Omental fat pad (tissue), 4 donors: ENCODE data around the gene ZCCHC2. TPM values are rescaled to one million over a fixed set of nuclear protein-coding genes. Genes with fewer than 3 reads are reported as not detected.

Experiments
- ATAC-seq: fragments of 150-250 bp; one replicate; pipeline ENCODE4 v1.9.1; 2016; ENCODE audit warnings: mild to moderate bottlenecking, moderate library complexity; ENCODE audit not compliant: low FRiP score
- DNase-seq: peaks from one replicate; pipeline ENCODE4 v3.0.0-alpha.2; 2019; ENCODE audit warnings: low spot score
- CTCF ChIP-seq, 3 donors: fragments of 450-650 bp; IDR thresholded peaks; one replicate each; pipeline ENCODE4 v1.5.1; 2016 to 2017; ENCODE audit warnings: antibody characterized with exemption in 3 of 3, mild to moderate bottlenecking in 3 of 3, moderate library complexity in 2 of 3
- total RNA-seq, 4 donors: library from RNA; depleted of rRNA; stranded (reverse); fragments of >200 nt; gene quantifications; one replicate each; pipeline ENCODE4 v1.1.0, GENCODE V29; 2016

The ZCCHC2 gene
- total RNA-seq, result 10 to 100 TPM; 22.1 to 37.1 (median 30.7) TPM

GRCh38 chr18:62522504-62523254 is at the start of gene ZCCHC2:
TSS of gene ZCCHC2 (plus strand) at chr18:62523025. CDS start at chr18:62523425, 400 bp downstream.
- TF ChIP-seq CTCF (IDR thresholded peaks at IDR 0.05), result no peak
- DNase-seq, result peak; percentile 80
- ATAC-seq, result peak; percentile 89

- ATAC-seq (no peak), DNase-seq (no peak)
- no peak for TF ChIP-seq CTCF (IDR thresholded peaks at IDR 0.05)
Measured at GRCh38 chr18:62479574-62479973, 43.3 kb upstream of the ZCCHC2 start.

- no peak for ATAC-seq
- no peak for TF ChIP-seq CTCF (IDR thresholded peaks at IDR 0.05)
- DNase-seq, result no peak
Measured at GRCh38 chr18:62480927-62481326, 41.9 kb upstream of the ZCCHC2 start.

GRCh38 chr18:62484941-62485340 is 37.9 kb upstream of the ZCCHC2 start:
- no peak for TF ChIP-seq CTCF (IDR thresholded peaks at IDR 0.05)
- ATAC-seq (no peak), DNase-seq (no peak)

GRCh38 chr18:62485684-62486083 is 37.1 kb upstream of the ZCCHC2 start:
- peak; percentile 97 for ATAC-seq

GRCh38 chr18:62486290-62486964 is 36.4 kb upstream of the ZCCHC2 start:
- ATAC-seq (peak; percentile 62), DNase-seq (no peak)
- TF ChIP-seq CTCF (IDR thresholded peaks at IDR 0.05), result no peak

More at GRCh38 chr18:62485684-62486083, 37.1 kb upstream of the ZCCHC2 start:
- TF ChIP-seq CTCF (IDR thresholded peaks at IDR 0.05), result no peak
- DNase-seq, result no peak
